Measurements from ENCODE around the gene TRPT1. TPM values are rescaled to one million over a fixed set of nuclear protein-coding genes. Genes with fewer than 3 reads are reported as not detected.
A peak's percentile ranks its signal among the peaks of the same experiment; 100 is the strongest.

The TRPT1 gene
- total and polyA plus RNA-seq, 9 of the 15 experiments (the other 6 are each of a cell fraction or from before 2014, with no cell fraction given): 4.6 to 41.7 (median 23.1) TPM

- peaks cover 8% of the 10 kb centered on the region for H3K9me1 ChIP-seq (ENCODE audit: control insufficient read depth, insufficient read depth, low read length)
- no peaks in the 10 kb centered on the region for H3K27me3 ChIP-seq (ENCODE audit: control insufficient read depth in 2 of 2, insufficient read depth in 2 of 2, low read length in 2 of 2)
- TF ChIP-seq TFAP4 (CRISPR knock-in tag; IDR thresholded peaks at IDR 0.05; ENCODE audit: borderline replicate concordance): 0 out of 2 replicates have a peak, but pooled peaks have one; percentile 10
- no peak for TF ChIP-seq CREBBP (IDR thresholded peaks at IDR 0.05; ENCODE audit: low read depth, low read length)
- TF ChIP-seq POLR2A (conservative IDR thresholded peaks at IDR 0.05): peak; percentile 16; the same call in 1 of the 2 replicates
- POLR2A ChIA-PET: interaction anchor here (0.6 to 7.8 kb wide), 4 partner anchors 9 to 642 kb away, joined by 3 to 77 read pairs (median 43); partner anchors contain the start of genes NUDT22, STIP1 and TRPT1
- intact Hi-C loops (cut with micrococcal nuclease) (loop anchor here (5.0 kb wide), 1 partner anchor 148 kb away; the partner anchor contains the start of gene RPS6KA4), in situ Hi-C loops (cut with MboI) (no loop called here)
- peaks cover 47% of the 10 kb centered on the region for H3K79me2 ChIP-seq (ENCODE audit: control insufficient read depth, insufficient read depth, low read length)
- no peak overlapping the region for H2AFZ ChIP-seq (ENCODE audit: low read depth, low read length)
- peak overlapping the region; percentile 99 to 100 for H3K9ac ChIP-seq (ENCODE audit: insufficient read depth in 1 of 2, low read depth in 2 of 2, low read length in 2 of 2)
- no TSS peak for BruUV-seq (replicated peaks)
- DNase-seq (ENCODE audit: extremely low read depth in 1 of 4, low spot score in 3 of 4): no peak
- CTCF ChIA-PET (ENCODE audit: low intra/inter-chr PET ratio): no interaction called here
- peaks cover 86% of the 10 kb centered on the region; the same call in 2 of the 3 replicates for H3K36me3 ChIP-seq (ENCODE audit: control insufficient read depth, insufficient read depth, low read length)
- H3K4me2 ChIP-seq (ENCODE audit: insufficient read depth, low read length): peak overlapping the region; percentile 97
- no peaks in the 10 kb centered on the region; the same call in 1 of the 2 replicates for H4K20me1 ChIP-seq (replicated peaks; ENCODE audit: control insufficient read depth, insufficient read depth, low read length)
- no peak for FAIRE-seq
- H3K27ac ChIP-seq (ENCODE audit: extremely low read depth, low read depth, low read length): peak overlapping the region; percentile 100
- ATAC-seq: no peak
- H3K4me1 ChIP-seq (replicated peaks in 1 of 2; ENCODE audit: control insufficient read depth in 2 of 2, insufficient read depth in 2 of 2, low read length in 2 of 2): peaks cover 30 to 61% of the 10 kb centered on the region in 2 experiments
- H3K4me3 ChIP-seq: peak overlapping the region; percentile 77
- H3K9me3 ChIP-seq (replicated peaks; ENCODE audit: control insufficient read depth, insufficient read depth, low read depth, low read length): no peaks in the 10 kb centered on the region
- WGBS (ENCODE audit: insufficient coverage, low coverage, missing lambda C conversion rate): 88% methylated on average over 13 of the region's 18 CpGs
Measured at GRCh38 chr11:64208796-64209562, 17.0 kb downstream of the TRPT1 start.
